GM23248 (cell line): ENCODE data around the gene IKZF3. TPM values are rescaled to one million over a fixed set of nuclear protein-coding genes. Genes with fewer than 3 reads are reported as not detected.

Source experiments
- DNase-seq: peaks from one replicate; pipeline ENCODE4 v3.0.0-alpha.2; 2015
- H2AFZ ChIP-seq: fragments of 200-600 bp; sonication (generic); 2 replicates; pipeline ENCODE4 v1.6.1; 2016; ENCODE audit warnings: antibody characterized with exemption
- H3F3A ChIP-seq: fragments of 200-600 bp; sonication (generic); 2 replicates; pipeline ENCODE4 v1.6.1; 2016; ENCODE audit warnings: mild to moderate bottlenecking, antibody characterized with exemption, mixed run types; ENCODE audit not compliant: insufficient read depth
- H3K27ac ChIP-seq: fragments of 200-600 bp; sonication (generic); 2 replicates; pipeline ENCODE4 v1.5.1; 2016; ENCODE audit warnings: mild to moderate bottlenecking
- H3K27me3 ChIP-seq: fragments of 200-600 bp; sonication (generic); replicated peaks from 2 replicates; pipeline ENCODE4 v1.6.1; 2016; ENCODE audit warnings: mild to moderate bottlenecking; ENCODE audit not compliant: insufficient read depth
- H3K36me3 ChIP-seq: fragments of 200-600 bp; sonication (generic); 2 replicates; pipeline ENCODE4 v1.6.1; 2016; ENCODE audit warnings: low read depth, mild to moderate bottlenecking
- H3K4me1 ChIP-seq: fragments of 200-600 bp; sonication (generic); 2 replicates; pipeline ENCODE4 v1.6.1; 2016; ENCODE audit warnings: mild to moderate bottlenecking; ENCODE audit not compliant: insufficient read depth
- H3K4me2 ChIP-seq: fragments of 200-600 bp; sonication (generic); one replicate; pipeline ENCODE4 v1.6.1; 2016; ENCODE audit warnings: mild to moderate bottlenecking; ENCODE audit not compliant: unreplicated experiment
- H3K4me3 ChIP-seq: fragments of 200-600 bp; sonication (generic); 2 replicates; pipeline ENCODE4 v1.5.1; 2016; ENCODE audit warnings: mild to moderate bottlenecking
- H3K79me2 ChIP-seq: fragments of 200-600 bp; sonication (generic); 2 replicates; pipeline ENCODE4 v1.6.1; 2016; ENCODE audit warnings: mild to moderate bottlenecking; ENCODE audit not compliant: insufficient read depth
- H3K9ac ChIP-seq: fragments of 200-600 bp; sonication (generic); 2 replicates; pipeline ENCODE4 v1.6.1; 2016; ENCODE audit warnings: mild to moderate bottlenecking
- H3K9me2 ChIP-seq: fragments of 200-600 bp; sonication (generic); 2 replicates; pipeline ENCODE4 v1.6.1; 2016; ENCODE audit warnings: mixed run types, mild to moderate bottlenecking, moderate library complexity; ENCODE audit not compliant: insufficient read depth
- H3K9me3 ChIP-seq: fragments of 200-600 bp; sonication (generic); one replicate; pipeline ENCODE4 v1.6.1; 2017; ENCODE audit warnings: low read depth
- H4K20me1 ChIP-seq: fragments of 200-600 bp; sonication (generic); 2 replicates; pipeline ENCODE4 v1.6.0; 2016; ENCODE audit not compliant: insufficient read depth
- EZH2 ChIP-seq: fragments of 200-600 bp; sonication (generic); IDR thresholded peaks from 2 replicates; pipeline ENCODE4 v1.6.1; 2018; ENCODE audit warnings: antibody characterized with exemption, mild to moderate bottlenecking; ENCODE audit not compliant: insufficient read depth, poor library complexity, severe bottlenecking
- EZH2phosphoT487 ChIP-seq: fragments of 200-600 bp; sonication (generic); IDR thresholded peaks from 2 replicates; pipeline ENCODE4 v1.6.1; 2018; ENCODE audit warnings: antibody characterized with exemption, moderate library complexity, mild to moderate bottlenecking, low read depth; ENCODE audit not compliant: insufficient read depth
- WGBS, 2 experiments: methylation state at CpG; one replicate each; pipeline ENCODE4 v1.1.6; 2015 to 2017; ENCODE audit warnings: low lambda C conversion rate in 2 of 2, low coverage in 1 of 2; ENCODE audit errors: missing lambda C conversion rate in 2 of 2; 5-methylcytosine and 5-hydroxymethylcytosine counted together
- in situ Hi-C: fragments of 300-500 bp; cut with MboI; formaldehyde crosslinking; loops from 2 replicates; pipeline ENCODE4 v1.15.0; 2020
- polyA plus RNA-seq: library from polyadenylated mRNA; unstranded; fragments of >200 nt; fragmentation: Nextera tagmentation; extraction: Ambion mirVana; gene quantifications from 2 replicates; pipeline ENCODE4 v1.2.1, GENCODE V29; 2016
- total RNA-seq: library from RNA; depleted of rRNA; stranded (reverse); fragments of >200 nt; shearing (Covaris generic); gene quantifications from 2 replicates; pipeline ENCODE4 v1.2.3, GENCODE V29; 2014

IKZF3 gene
- total and polyA plus RNA-seq, 2 experiments from 2014 or later = 0.09 TPM; not detected in 1

DNA sequence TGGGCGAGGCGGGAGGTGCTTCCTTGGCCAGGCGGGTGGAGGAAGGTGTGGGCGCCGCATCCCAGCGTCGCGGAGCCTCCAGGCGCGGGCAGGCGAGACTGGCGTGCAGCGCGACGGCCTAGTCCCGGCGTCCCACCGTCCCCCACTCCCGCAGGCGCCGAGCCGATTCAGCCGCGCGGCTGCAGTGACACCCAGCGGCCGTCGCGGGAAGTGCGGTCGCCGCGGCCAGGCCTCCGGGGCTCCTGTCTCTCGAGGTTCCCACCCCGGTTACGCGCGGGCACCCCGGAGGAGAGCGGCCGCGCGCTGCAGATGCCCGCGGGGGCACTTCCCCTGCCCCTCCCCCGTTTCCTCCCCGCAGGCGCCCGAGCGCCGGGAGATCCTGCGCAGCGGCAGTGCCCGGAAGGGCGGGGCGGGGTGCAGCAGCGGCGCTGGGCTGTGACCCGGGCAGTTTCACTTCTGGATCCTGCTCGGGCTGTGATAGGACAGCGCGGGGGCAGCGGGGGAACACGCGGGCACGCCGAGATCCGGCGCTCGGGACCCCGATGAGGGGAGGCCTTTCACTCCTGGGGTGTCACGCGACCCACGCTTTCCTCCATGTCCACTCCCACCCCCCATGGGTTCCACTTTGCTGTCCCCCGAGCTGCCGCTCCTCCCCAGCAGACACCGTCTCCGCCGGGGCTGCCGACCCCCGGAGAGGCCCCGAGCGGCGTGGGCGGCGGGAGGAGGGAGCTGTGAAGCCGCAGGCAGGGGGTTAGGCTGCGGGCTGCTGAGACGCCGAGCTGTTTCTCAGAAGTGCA, 109.8 kb downstream of the IKZF3 start:
- Histone ChIP-seq H3K4me2 (peak overlapping the region; percentile 71), H3K27ac (peak overlapping the region; percentile 44; the same call in 1 of the 2 replicates), H3K4me3 (peak overlapping the region; percentile 81), H3K9me2 (no peaks in the 10 kb centered on the region), H3K79me2 (no peaks in the 10 kb centered on the region), H3K9me3 (no peaks in the 10 kb centered on the region), H2AFZ (peak overlapping the region; percentile 91), H3K36me3 (no peaks in the 10 kb centered on the region), H4K20me1 (no peaks in the 10 kb centered on the region), H3F3A (peaks cover 7% of the 10 kb centered on the region; the same call in 1 of the 2 replicates), H3K27me3 (0 out of 2 replicates have a peak, but pooled peaks cover 12% of the 10 kb centered on the region), H3K9ac (peak overlapping the region; percentile 89), H3K4me1 (no peaks in the 10 kb centered on the region)
- WGBS, 2 experiments = 1 to 2% methylated on average over 51 to 72 of the region's 91 CpGs
- in situ Hi-C loops = loop anchor here (10.0 kb wide), 1 partner anchor 130 kb away; the partner anchor contains the start of gene PPP1R1B
- TF ChIP-seq EZH2 (no peak), EZH2phosphoT487 (no peak)
- DNase-seq = peak; percentile 95

DNA sequence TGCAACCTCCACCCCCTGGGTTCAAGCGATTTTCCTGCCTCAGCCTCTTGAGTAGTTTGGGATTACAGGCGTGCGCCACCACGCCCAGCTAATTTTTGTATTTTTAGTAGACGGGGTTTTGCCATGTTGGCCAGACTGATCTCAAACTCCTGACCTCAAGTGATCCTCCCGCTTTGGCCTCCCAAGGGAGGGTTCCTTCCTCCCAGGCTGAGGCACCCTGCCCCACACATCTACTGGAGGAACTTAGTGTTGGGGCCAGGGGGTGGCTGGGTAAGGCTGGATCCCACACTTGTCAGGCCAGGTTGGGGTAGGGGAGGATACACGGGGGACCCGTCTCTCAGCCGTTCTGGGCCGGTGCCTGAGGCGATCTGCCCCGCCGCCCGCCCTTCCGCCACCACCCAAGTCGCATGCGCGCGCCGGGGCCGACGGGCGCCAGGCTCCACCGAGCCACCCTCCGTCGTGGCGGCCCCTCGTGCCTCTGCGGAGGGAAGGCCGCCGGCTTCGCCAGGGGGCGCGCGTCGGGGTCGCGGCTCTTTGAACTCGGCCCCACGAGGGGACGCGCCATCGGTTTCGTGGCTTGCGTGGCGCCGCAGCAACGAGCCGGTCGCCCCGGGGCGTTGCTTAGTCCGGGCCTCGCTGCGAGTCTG, 110.5 kb downstream of the IKZF3 start:
- Histone ChIP-seq H4K20me1 (no peaks in the 10 kb centered on the region), H3K4me2 (peak overlapping the region; percentile 53), H3K27ac (peak overlapping the region; percentile 13; the same call in 1 of the 2 replicates), H3K79me2 (no peaks in the 10 kb centered on the region), H3K4me3 (peak overlapping the region; percentile 81), H3K36me3 (no peaks in the 10 kb centered on the region), H3K4me1 (no peaks in the 10 kb centered on the region), H3K9ac (peak overlapping the region; percentile 89), H2AFZ (peak overlapping the region; percentile 81), H3K27me3 (0 out of 2 replicates have a peak, but pooled peaks cover 9% of the 10 kb centered on the region), H3K9me3 (no peaks in the 10 kb centered on the region), H3F3A (peaks cover 12% of the 10 kb centered on the region), H3K9me2 (no peaks in the 10 kb centered on the region)
- in situ Hi-C loops = loop anchor here (10.0 kb wide), 1 partner anchor 129 kb away; the partner anchor contains the start of gene PPP1R1B
- WGBS, 2 experiments = 9 to 19% methylated on average over 26 to 46 of the region's 55 CpGs
- peak; percentile 55 for DNase-seq
- TF ChIP-seq EZH2phosphoT487 = no peak
- no peak for TF ChIP-seq EZH2

DNA sequence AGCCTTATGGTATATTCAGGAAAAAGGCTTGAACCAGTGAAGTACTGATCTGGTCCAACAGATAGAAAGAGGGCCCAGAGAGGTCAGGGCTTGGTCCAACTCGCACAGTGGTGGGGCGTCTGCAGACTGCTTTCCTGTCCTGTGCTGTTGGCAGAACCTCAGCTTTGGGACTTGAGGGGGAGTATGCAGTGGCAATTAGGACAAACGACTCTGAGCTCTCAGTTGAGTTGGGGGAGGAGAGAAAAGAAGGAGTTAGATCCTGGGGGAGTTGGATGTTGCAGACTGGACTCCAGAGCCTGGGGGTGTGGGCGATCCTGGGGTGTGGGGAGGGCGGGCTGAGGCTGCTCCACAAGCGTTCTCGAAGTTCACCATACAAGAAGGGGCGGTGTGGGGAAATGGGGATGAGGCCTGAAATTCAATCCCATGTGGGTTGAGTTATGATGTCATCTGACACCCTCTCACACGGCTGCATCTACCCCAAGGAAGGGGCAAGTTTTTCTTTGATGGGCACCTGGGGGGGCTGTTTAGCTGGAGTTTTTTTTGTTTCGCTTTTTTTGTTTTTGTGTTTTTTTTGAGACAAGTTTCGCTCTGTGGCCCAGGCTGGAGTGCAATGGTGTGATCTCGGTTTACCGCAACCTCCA, 111.8 kb downstream of the IKZF3 start:
- no peaks in the 10 kb centered on the region for H3K36me3 ChIP-seq
- 81 to 82% methylated on average over 9 to 13 of the region's 13 CpGs for WGBS, 2 experiments
- no peaks in the 10 kb centered on the region for H3K79me2 ChIP-seq
- no peaks in the 10 kb centered on the region for H3K9me2 ChIP-seq
- in situ Hi-C loops = loop anchor here (10.0 kb wide), 1 partner anchor 128 kb away; the partner anchor contains the start of gene PPP1R1B
- DNase-seq = no peak
- no peaks in the 10 kb centered on the region for H3K9me3 ChIP-seq
- H4K20me1 ChIP-seq = no peaks in the 10 kb centered on the region
- no peak overlapping the region for H3K4me3 ChIP-seq
- TF ChIP-seq EZH2 (no peak), EZH2phosphoT487 (no peak)
- no peak overlapping the region for H3K27ac ChIP-seq
- H3F3A ChIP-seq = peaks cover 12% of the 10 kb centered on the region
- no peaks in the 10 kb centered on the region for H3K4me1 ChIP-seq
- 0 out of 2 replicates have a peak, but pooled peaks cover 3% of the 10 kb centered on the region for H3K27me3 ChIP-seq
- no peak overlapping the region for H3K4me2 ChIP-seq
- no peak overlapping the region for H3K9ac ChIP-seq
- H2AFZ ChIP-seq = no peak overlapping the region

DNA sequence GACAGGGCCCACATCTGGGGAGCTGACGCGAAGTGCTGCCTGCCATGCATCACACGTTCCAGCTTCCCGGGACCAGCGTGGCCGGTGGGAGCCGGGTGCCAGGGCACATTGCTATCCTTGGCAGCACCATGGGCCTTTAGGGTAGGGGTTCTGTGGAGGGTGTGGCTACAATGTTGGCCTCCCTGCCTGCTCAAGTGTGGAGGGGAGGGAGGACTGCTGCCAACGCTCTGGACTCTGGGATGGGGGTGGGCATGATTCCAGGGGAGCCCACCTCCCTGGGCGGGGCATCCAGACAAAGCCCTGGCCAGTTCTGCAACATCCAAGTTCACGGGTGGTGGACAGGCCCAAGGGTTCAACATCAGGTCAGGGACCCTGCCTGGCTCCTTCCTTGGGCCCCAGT, 112.5 kb downstream of the IKZF3 start:
- Histone ChIP-seq H3K4me2 (no peak overlapping the region), H3K9ac (no peak overlapping the region), H3K27me3 (0 out of 2 replicates have a peak, but pooled peaks cover 3% of the 10 kb centered on the region), H2AFZ (no peak overlapping the region), H3K9me3 (no peaks in the 10 kb centered on the region), H4K20me1 (no peaks in the 10 kb centered on the region), H3F3A (peaks cover 12% of the 10 kb centered on the region), H3K9me2 (no peaks in the 10 kb centered on the region), H3K4me1 (no peaks in the 10 kb centered on the region), H3K27ac (no peak overlapping the region), H3K79me2 (no peaks in the 10 kb centered on the region), H3K36me3 (no peaks in the 10 kb centered on the region), H3K4me3 (no peak overlapping the region)
- TF ChIP-seq EZH2phosphoT487 (no peak), EZH2 (no peak)
- DNase-seq = peak; percentile 28
- WGBS, 2 experiments = 24 to 30% methylated on average over 10 of the region's 10 CpGs
- in situ Hi-C loops = loop anchor here (10.0 kb wide), 1 partner anchor 127 kb away; the partner anchor contains the start of gene PPP1R1B
